Measurements from ENCODE around the gene C18orf63.
"Not testable (repeated sequence)": the region's sequence is repeated elsewhere in the genome, so short reads cannot be mapped to it uniquely, and the experiment has no call there.

Gene C18orf63

GRCh38 chr18:74281011-74281979 is 34.3 kb upstream of the C18orf63 start:
- peak overlapping the region; percentile 62; the same call in 1 of the 2 replicates for H3K9ac ChIP-seq (ENCODE audit: low read depth, low read length)
- peak overlapping the region; percentile 54 for H3K4me3 ChIP-seq (ENCODE audit: low read length)
- peaks cover 41% of the 10 kb centered on the region for H3K4me1 ChIP-seq (ENCODE audit: insufficient read depth, low read length)

DNA sequence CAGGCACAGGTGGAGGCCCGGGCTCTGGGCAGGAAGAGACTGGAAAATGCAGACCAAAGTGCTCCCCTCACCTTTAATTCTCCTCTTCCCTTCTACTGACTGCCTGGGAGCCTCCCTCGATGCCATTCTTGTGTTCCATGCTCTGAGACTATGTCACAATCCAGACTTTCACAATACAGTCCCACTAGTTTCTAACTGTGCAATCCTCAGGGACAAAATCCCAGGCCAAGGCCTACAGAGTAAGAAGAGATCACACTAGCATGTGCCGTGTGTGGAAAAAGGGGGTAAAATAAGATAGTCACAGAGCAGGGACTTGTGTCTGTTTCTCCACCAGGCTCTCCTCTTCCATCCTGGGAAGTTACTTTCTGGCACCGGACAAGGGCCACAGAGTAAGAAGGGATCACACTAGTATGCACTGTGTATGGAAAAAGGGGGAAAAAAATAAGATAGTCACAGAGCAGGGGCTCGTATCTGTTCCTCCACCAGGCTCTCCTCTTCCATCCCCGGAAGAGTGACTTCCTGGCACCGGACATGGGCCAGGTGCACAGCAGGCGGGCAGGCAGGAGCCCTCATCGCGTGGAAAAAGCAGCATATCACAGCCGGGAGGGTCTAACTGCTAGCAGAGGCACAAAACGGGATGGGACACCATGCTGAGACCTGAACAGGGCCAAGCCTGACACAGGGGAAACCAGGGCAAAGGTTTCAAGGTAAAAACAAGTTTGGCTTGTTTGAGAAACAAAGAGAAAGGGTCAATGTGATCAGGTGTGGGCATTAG is 33.5 kb upstream of the C18orf63 start:
- Histone ChIP-seq H3K36me3 (ENCODE audit: insufficient read depth, low read depth, low read length) (peaks cover 4% of the 10 kb centered on the region), H3K9ac (ENCODE audit: low read depth, low read length) (peak overlapping the region; percentile 62; the same call in 1 of the 2 replicates), H3K9me3 (ENCODE audit: insufficient read depth, low read depth, low read length) (no peaks in the 10 kb centered on the region), H3K27ac (ENCODE audit: low read length) (peak overlapping the region; percentile 62), H3K4me1 (ENCODE audit: insufficient read depth, low read length) (peaks cover 41% of the 10 kb centered on the region), H3K4me3 (ENCODE audit: low read length) (peak overlapping the region; percentile 54; the same call in 1 of the 2 replicates), H3K27me3 (ENCODE audit: insufficient read depth, low read length) (no peaks in the 10 kb centered on the region)

More at GRCh38 chr18:74281011-74281979, 34.3 kb upstream of the C18orf63 start:
- no peaks in the 10 kb centered on the region for H3K27me3 ChIP-seq (ENCODE audit: insufficient read depth, low read length)
- peak overlapping the region; percentile 62 for H3K27ac ChIP-seq (ENCODE audit: low read length)
- peaks cover 7% of the 10 kb centered on the region for H3K36me3 ChIP-seq (ENCODE audit: insufficient read depth, low read depth, low read length)
- H3K9me3 ChIP-seq (ENCODE audit: insufficient read depth, low read depth, low read length): no peaks in the 10 kb centered on the region

DNA sequence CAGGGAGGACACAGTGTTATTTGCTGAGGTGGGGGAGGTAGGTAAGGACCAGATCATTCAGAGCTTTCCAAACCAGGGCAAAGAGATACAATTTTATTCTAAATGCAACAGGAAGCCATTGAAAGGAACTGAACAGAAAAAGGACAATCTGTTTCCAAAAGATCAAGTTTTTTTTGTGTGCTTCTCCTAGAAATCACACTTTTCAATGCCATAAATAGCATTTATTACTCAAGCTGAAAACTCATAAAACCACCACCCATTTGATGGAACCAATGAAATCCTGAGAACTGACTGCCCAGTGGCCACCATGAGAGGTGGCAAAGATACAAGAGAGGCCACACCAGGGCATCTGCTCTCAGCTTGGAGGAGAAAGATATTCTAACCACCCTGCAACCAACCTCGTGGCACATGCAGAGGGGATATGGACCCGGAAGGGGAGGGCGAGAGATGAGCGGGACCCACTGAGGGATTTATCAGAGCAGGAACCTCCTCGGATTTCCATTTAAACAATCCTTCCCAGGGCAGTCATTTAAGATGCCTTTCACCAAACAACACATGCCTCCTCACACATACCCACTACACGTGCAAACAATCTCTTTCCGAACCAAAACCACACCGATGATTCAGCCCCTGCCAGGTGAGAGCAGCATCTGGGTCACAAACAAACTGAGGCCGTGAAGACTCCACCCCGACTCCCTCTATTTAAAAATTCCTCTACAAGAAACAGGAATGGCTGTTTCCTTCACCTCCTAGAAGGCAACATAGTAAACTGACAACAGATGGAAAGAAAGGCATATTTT is 32.7 kb upstream of the C18orf63 start:
- H3K9me3 ChIP-seq (ENCODE audit: insufficient read depth, low read depth, low read length): no peaks in the 10 kb centered on the region
- H3K4me1 ChIP-seq (ENCODE audit: insufficient read depth, low read length): peaks cover 44% of the 10 kb centered on the region
- H3K27me3 ChIP-seq (ENCODE audit: insufficient read depth, low read length): no peaks in the 10 kb centered on the region
- peaks cover 1% of the 10 kb centered on the region; the same call in 1 of the 2 replicates for H3K36me3 ChIP-seq (ENCODE audit: insufficient read depth, low read depth, low read length)
- peak overlapping the region; percentile 62; the same call in 1 of the 2 replicates for H3K9ac ChIP-seq (ENCODE audit: low read depth, low read length)
- peak overlapping the region; percentile 54 for H3K4me3 ChIP-seq (ENCODE audit: low read length)
- H3K27ac ChIP-seq (ENCODE audit: low read length): peak overlapping the region; percentile 68

DNA sequence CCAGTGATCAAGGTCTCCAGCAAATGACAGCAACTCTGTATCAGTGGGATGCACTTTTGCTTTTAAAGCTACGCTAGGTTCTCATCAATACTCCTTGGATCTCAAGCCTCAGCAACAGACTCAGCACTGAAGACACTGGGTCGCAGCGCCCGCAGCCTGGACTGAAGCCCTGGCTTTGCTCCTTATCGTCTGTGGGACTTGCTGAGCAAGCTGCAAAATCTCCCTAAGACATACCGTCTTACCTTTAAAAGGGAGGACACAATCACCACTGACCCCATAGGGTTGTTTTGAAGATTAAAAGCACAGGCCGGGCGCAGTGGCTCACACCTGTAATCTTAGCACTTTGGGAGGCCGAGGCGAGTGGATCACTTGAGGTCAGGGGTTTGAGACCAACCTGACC is 32.0 kb upstream of the C18orf63 start:
- peaks cover 50% of the 10 kb centered on the region for H3K4me1 ChIP-seq (ENCODE audit: insufficient read depth, low read length)
- no peaks in the 10 kb centered on the region for H3K36me3 ChIP-seq (ENCODE audit: insufficient read depth, low read depth, low read length)
- H3K27ac ChIP-seq (ENCODE audit: low read length): peak overlapping the region; percentile 68

GRCh38 chr18:74284191-74284979 is 31.3 kb upstream of the C18orf63 start:
- Histone ChIP-seq H3K27me3 (ENCODE audit: insufficient read depth, low read length) (no peaks in the 10 kb centered on the region), H3K4me3 (ENCODE audit: low read length) (no peak overlapping the region), H3K27ac (ENCODE audit: low read length) (no peak overlapping the region), H3K36me3 (ENCODE audit: insufficient read depth, low read depth, low read length) (no peaks in the 10 kb centered on the region), H3K9ac (ENCODE audit: low read depth, low read length) (no peak overlapping the region), H3K9me3 (ENCODE audit: insufficient read depth, low read depth, low read length) (no peaks in the 10 kb centered on the region), H3K4me1 (ENCODE audit: insufficient read depth, low read length) (peaks cover 56% of the 10 kb centered on the region)

More for the DNA sequence above, 32.0 kb upstream of the C18orf63 start:
- Histone ChIP-seq H3K4me3 (ENCODE audit: low read length) (peak overlapping the region; percentile 54; the same call in 1 of the 2 replicates), H3K9me3 (ENCODE audit: insufficient read depth, low read depth, low read length) (no peaks in the 10 kb centered on the region), H3K27me3 (ENCODE audit: insufficient read depth, low read length) (no peaks in the 10 kb centered on the region), H3K9ac (ENCODE audit: low read depth, low read length) (peak overlapping the region; percentile 62; the same call in 1 of the 2 replicates)

DNA sequence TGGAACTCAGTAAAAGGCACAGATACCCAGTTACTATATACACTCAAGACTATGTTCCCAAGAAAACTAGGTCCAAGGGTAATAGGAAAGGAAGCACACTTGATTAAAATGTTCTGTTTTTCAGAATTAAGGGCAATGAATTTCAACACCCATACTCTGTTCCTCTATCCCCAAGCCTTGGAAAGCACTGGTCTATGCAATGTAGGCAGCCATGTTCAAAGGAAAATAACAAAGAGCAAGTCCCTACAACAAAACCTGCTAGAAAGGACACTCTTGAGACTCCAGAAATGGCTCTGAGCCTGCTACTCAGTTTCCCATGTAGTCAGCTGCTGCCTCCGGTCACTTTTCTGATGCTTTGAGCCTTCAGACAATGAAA is 30.7 kb upstream of the C18orf63 start:
- Histone ChIP-seq H3K4me3 (ENCODE audit: low read length) (no peak overlapping the region), H3K36me3 (ENCODE audit: insufficient read depth, low read depth, low read length) (no peaks in the 10 kb centered on the region), H3K4me1 (ENCODE audit: insufficient read depth, low read length) (peaks cover 56% of the 10 kb centered on the region), H3K27ac (ENCODE audit: low read length) (no peak overlapping the region), H3K9me3 (ENCODE audit: insufficient read depth, low read depth, low read length) (no peaks in the 10 kb centered on the region), H3K9ac (ENCODE audit: low read depth, low read length) (no peak overlapping the region), H3K27me3 (ENCODE audit: insufficient read depth, low read length) (no peaks in the 10 kb centered on the region)

DNA sequence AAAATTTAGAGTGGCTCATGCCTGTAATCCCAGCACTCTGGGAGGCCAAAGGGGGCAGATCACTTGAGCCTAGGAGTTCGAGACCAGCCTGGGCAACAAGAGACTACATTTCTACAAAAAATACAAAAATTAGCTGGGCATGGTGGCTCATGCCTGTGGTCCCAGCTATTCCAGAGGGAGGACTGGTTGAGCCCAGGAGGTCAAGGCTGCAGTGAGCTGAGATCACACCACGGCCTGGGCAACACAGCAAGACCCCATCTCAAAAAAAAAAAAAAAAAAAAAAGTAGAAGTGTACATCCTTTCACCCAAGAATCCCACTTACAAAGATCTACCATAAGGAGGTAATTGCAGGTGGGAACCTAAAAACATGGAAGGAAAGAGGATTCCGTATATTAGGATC is 30.1 kb upstream of the C18orf63 start:
- H3K36me3 ChIP-seq (ENCODE audit: insufficient read depth, low read depth, low read length); H3K9ac ChIP-seq (ENCODE audit: low read depth, low read length); H3K4me3 ChIP-seq (ENCODE audit: low read length); H3K9me3 ChIP-seq (ENCODE audit: insufficient read depth, low read depth, low read length); H3K27ac ChIP-seq (ENCODE audit: low read length); H3K27me3 ChIP-seq (ENCODE audit: insufficient read depth, low read length): not testable (repeated sequence)
- H3K4me1 ChIP-seq (ENCODE audit: insufficient read depth, low read length): peaks cover 54% of the 10 kb centered on the region

- Histone ChIP-seq H3K9ac (ENCODE audit: low read depth, low read length) (no peak overlapping the region), H3K4me3 (ENCODE audit: low read length) (no peak overlapping the region), H3K36me3 (ENCODE audit: insufficient read depth, low read depth, low read length) (no peaks in the 10 kb centered on the region), H3K4me1 (ENCODE audit: insufficient read depth, low read length) (peaks cover 47% of the 10 kb centered on the region), H3K9me3 (ENCODE audit: insufficient read depth, low read depth, low read length) (no peaks in the 10 kb centered on the region), H3K27ac (ENCODE audit: low read length) (no peak overlapping the region), H3K27me3 (ENCODE audit: insufficient read depth, low read length) (no peaks in the 10 kb centered on the region)
Measured at GRCh38 chr18:74286106-74286855, 29.4 kb upstream of the C18orf63 start.

GRCh38 chr18:74286856-74287255 is 28.8 kb upstream of the C18orf63 start:
- H3K36me3 ChIP-seq (ENCODE audit: insufficient read depth, low read depth, low read length): no peaks in the 10 kb centered on the region
- no peaks in the 10 kb centered on the region for H3K9me3 ChIP-seq (ENCODE audit: insufficient read depth, low read depth, low read length)
- peaks cover 42% of the 10 kb centered on the region for H3K4me1 ChIP-seq (ENCODE audit: insufficient read depth, low read length)
- H3K27ac ChIP-seq (ENCODE audit: low read length): no peak overlapping the region
- H3K27me3 ChIP-seq (ENCODE audit: insufficient read depth, low read length): no peaks in the 10 kb centered on the region
- H3K9ac ChIP-seq (ENCODE audit: low read depth, low read length): no peak overlapping the region
- H3K4me3 ChIP-seq (ENCODE audit: low read length): no peak overlapping the region

GRCh38 chr18:74288041-74288440 is 27.6 kb upstream of the C18orf63 start:
- peaks cover 30% of the 10 kb centered on the region for H3K4me1 ChIP-seq (ENCODE audit: insufficient read depth, low read length)
- no peak overlapping the region for H3K4me3 ChIP-seq (ENCODE audit: low read length)
- no peaks in the 10 kb centered on the region for H3K36me3 ChIP-seq (ENCODE audit: insufficient read depth, low read depth, low read length)
- no peaks in the 10 kb centered on the region; the same call in 1 of the 2 replicates for H3K9me3 ChIP-seq (ENCODE audit: insufficient read depth, low read depth, low read length)
- H3K27ac ChIP-seq (ENCODE audit: low read length): no peak overlapping the region
- H3K27me3 ChIP-seq (ENCODE audit: insufficient read depth, low read length): no peaks in the 10 kb centered on the region; the same call in 1 of the 2 replicates
- H3K9ac ChIP-seq (ENCODE audit: low read depth, low read length): peak overlapping the region; percentile 21; the same call in 1 of the 2 replicates

Data from iPS-20b (cell line).